HL-60/S4 treated with phorbol 12-myristate 13-acetate at 8.2 ng/mL for 4 days and 3 days (cell line): ENCODE measurements around the gene ZFYVE19.

ENCODE experiments used
- in situ Hi-C: fragments of 300-500 bp; cut with MboI; formaldehyde crosslinking; loops from 2 replicates; pipeline ENCODE4 v1.15.0; 2022; ENCODE audit warnings: low sequenced_read_pairs

Gene ZFYVE19, protein sequence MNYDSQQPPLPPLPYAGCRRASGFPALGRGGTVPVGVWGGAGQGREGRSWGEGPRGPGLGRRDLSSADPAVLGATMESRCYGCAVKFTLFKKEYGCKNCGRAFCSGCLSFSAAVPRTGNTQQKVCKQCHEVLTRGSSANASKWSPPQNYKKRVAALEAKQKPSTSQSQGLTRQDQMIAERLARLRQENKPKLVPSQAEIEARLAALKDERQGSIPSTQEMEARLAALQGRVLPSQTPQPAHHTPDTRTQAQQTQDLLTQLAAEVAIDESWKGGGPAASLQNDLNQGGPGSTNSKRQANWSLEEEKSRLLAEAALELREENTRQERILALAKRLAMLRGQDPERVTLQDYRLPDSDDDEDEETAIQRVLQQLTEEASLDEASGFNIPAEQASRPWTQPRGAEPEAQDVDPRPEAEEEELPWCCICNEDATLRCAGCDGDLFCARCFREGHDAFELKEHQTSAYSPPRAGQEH

DNA sequence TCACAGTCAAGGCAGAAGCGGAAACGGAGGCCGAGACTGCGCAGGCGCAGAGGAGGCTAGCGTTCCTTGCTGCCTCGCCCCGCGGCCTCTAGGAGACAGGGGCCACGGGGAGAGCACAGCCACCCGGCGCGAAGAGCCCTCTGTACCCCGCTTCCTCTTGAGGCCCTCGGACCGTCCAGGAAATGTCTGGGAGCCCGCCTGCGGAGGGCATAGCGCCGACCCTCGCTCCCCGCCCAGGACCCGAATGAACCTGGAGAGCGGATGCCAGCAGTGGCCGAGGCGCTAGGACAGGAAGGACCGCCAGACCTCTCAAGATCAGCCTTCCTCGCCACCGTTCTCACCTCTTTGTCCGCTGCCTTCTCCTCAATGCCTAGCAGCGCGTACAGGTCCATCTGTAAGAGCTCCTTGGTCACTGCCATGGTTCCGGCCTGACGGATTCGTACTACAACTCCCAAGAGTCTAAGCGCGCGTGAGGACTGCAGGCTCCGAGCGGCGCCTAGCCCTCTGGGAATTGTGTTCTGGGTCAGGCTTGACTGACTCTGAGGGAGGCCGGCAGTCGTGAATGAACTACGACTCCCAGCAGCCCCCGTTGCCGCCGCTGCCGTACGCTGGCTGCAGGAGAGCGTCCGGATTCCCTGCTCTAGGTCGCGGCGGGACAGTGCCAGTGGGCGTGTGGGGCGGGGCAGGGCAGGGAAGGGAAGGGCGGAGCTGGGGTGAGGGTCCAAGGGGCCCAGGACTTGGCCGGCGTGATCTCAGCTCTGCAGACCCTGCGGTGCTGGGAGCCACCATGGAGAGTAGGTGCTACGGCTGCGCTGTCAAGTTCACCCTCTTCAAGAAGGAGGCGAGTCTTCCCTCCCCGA, at the start of gene ZFYVE19, which contains the start of gene DNAJC17:
TSS of gene ZFYVE19 (plus strand) at position 62 of the 860 bp plus-strand sequence. CDS start at position 563, 501 bp downstream.
TSS of gene DNAJC17 (minus strand) at position 446 of the 860 bp plus-strand sequence. CDS start at position 419, 27 bp downstream.
- in situ Hi-C loops = no loop called here

DNA sequence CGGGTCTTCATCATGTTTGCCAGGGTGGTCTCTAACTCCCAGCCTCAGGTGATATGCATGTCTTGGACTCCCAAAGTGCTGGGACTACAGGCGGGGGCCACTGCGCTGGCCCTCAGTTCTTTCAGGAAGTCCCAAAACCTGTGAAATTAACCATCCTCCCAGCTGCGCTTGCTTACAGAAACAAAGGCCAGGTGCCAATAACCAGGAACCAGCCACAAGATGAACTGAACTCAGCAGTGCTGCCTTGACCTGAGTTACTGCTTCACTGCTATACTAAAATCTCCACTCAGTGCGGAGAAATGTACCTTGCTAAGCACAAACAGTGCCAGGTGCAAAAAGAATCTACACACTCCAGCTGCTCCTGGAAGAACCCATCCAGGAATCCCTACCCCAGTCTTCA, 46.9 kb upstream of the ZFYVE19 start:
- in situ Hi-C loops = no loop called here

GRCh38 chr15:40762919-40763800, 43.7 kb upstream of the ZFYVE19 start:
- in situ Hi-C loops = no loop called here

DNA sequence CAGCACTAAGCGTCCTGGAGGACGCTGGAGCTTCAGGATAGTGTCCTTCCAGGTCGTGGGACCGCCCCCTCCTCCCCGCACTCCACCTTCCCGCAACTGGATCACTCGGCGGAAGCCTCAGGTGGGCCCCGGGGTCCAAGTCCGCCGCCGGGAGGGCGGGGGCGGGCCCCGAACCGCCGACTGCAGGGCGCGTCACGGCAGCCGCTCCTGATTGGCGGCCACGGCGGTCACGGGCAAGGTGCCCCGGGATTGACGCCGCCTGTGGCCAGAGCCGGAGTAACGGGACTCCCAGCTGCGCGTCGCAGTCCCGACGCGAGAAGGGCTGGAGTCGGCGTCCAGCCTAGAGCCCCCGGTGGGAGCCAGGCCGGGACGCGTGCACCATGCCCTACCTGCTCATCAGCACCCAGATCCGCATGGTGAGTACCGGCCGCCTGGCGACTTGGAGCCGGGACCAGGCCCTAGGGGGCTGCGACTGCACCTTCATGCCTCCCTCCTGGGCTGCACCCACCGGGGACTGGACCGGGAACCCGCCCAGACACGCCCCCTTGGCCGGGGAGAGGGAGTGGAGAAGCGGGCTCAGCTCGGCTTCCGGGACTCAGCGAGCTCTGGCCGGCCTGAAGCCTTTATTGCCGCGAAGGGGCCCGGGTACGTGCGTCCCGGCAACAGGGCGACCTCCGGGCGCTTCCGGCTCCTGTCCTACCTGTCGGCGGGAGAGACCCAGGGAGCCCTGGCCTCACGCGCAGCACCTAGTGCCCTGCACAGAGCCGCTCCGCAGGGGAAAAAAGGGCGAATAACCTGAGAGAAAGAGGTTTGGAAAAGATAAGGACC, 42.9 kb upstream of the ZFYVE19 start, which contains the start of gene GCHFR:
TSS of gene GCHFR (plus strand) at position 268 of the 828 bp plus-strand sequence. CDS start at position 381, 113 bp downstream.
- in situ Hi-C loops = no loop called here

DNA sequence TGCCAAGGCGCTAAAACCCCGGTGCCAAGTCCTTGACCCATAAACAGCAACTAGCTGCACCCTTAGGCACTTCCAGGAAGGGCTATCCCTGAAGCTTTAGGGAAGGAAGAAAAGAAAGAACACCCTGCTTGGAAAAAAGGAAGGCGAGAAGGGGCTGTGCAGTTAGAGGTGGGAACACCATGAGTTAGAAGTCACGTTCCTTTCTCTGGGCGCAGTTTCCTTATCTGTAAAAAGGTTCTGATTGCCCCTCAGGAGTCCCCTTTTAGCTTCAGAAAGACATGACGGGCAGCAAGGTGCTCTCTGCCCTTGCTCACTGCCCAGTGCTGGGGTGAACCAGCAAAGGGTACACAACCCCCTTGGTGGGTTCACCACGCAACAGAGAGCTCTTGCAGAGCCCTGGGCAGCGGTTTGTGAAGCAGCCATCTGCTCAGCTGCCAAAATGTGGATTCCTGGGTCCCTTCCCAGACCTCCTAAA, 42.2 kb upstream of the ZFYVE19 start:
- in situ Hi-C loops = no loop called here

GRCh38 chr15:40766194-40766815, 40.6 kb upstream of the ZFYVE19 start:
- in situ Hi-C loops = no loop called here

DNA sequence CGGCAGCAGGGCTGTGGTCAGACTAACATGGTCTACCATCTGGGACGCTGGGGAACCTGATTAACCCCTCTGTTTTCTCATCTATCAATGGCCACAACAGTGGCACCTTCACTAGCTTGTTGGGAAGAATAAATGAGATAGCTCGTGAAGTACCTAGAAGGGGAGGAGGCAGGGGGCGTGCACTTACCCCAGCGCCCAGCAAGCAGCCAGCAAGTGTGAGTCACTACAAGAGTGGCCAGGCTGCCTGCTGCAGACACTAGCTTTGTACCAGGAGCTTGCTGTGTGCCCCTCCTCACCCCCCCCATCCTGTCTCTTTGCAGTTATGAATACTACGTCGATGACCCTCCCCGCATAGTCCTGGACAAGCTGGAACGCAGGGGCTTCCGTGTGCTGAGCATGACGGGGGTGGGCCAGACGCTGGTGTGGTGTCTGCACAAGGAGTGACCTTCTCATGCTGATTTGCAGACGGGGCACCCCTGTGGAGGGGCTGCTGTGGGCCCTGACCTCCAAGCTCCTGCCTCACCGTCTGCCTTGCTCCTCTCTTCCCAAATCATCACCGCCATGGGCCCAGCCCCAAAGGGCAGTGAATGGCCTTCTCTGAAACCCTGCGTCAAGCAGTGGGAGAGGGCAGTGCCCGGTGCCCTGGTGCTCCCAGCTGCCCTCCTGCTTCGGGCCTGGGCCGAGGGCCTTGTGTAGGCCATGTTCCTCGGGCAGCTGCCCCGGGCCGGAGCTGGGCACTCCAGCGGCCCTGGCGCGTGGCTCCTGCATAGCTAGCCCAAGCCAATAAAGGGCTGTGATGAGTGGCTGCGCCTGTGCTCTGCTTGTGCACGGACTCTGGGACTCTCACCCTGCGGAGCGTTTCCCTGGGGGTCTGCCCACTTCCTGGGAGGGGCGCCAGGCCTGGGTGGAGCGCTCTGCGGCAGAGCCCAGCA, 39.7 kb upstream of the ZFYVE19 start:
- in situ Hi-C loops = no loop called here

GRCh38 chr15:40767838-40768500, 38.9 kb upstream of the ZFYVE19 start:
- in situ Hi-C loops = no loop called here

GRCh38 chr15:40768521-40769273, 38.2 kb upstream of the ZFYVE19 start:
- in situ Hi-C loops = no loop called here

- in situ Hi-C loops = no loop called here
Observed at GRCh38 chr15:40769274-40770146, 37.4 kb upstream of the ZFYVE19 start, which contains the start of gene C15orf62. TSS of gene C15orf62 (plus strand) at chr15:40769980. CDS start at chr15:40770496, 516 bp downstream.

DNA sequence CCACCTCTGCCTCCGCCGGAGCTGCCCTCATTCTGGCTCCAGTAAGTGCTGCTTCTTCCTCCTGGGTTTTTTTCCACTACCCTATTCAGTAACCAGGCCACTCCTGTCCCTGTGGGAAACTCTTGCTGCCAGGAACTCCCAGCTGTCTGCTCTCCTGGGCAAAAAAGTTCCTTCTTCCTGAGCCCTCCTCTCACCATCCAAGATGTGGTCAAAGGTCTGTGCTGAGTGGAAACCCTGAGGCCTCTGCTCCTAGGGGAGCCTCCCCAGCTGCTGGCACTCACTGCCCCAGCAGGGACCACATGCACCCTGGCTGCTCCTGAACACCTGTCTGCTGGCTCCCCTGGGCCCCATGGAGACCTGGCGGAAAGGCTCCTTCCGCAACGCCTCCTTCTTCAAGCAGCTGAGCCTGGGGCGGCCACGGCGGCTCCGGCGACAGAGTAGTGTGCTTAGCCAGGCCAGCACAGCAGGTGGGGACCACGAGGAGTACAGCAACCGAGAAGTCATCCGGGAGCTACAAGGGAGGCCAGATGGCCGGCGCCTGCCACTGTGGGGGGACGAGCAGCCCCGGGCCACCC, 36.7 kb upstream of the ZFYVE19 start:
- in situ Hi-C loops = no loop called here

DNA sequence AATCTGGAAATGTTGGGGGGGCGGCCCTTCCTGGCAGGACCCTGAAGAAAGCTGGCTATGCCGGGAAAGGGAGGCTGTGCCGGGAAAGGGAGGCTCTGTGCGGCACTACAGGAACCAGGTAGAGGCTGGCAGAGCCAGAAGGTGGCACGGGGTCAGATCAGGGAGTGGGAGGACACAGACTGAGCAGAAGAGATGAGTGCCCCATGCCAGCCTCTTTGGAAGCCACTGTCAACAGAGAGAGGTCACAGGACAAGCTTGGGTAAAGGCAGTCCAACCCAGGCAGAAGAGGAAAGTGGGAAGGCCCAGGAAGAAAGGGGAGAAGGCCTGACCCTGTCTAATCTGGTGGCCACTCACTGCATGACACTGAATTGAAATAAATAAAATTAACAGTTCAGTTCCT, 35.6 kb upstream of the ZFYVE19 start:
- in situ Hi-C loops = no loop called here

GRCh38 chr15:40772014-40772413, 34.9 kb upstream of the ZFYVE19 start:
- in situ Hi-C loops = no loop called here

GRCh38 chr15:40773496-40773895, 33.4 kb upstream of the ZFYVE19 start:
- in situ Hi-C loops = no loop called here

GRCh38 chr15:40773902-40774301, 33.0 kb upstream of the ZFYVE19 start:
- in situ Hi-C loops = no loop called here
